Measurements from ENCODE around the gene CXCL1. TPM values are rescaled to one million over a fixed set of nuclear protein-coding genes. Genes with fewer than 3 reads are reported as not detected.

CXCL1 gene
- total and polyA plus RNA-seq, 7 donors, result 0.26 to 4.2 (median 1.6) TPM

- WGBS, 3 donors, result 72 to 76% (median 76%) methylated on average over 4 of the region's 4 CpGs
- Histone ChIP-seq H3K27me3 (ENCODE audit: insufficient read depth in 3 of 3, low read length in 2 of 3) (peaks cover 0 to 2% (median 0%) of the 10 kb centered on the region in 3 donors), H3K36me3 (ENCODE audit: insufficient read depth in 1 of 2, low read depth in 1 of 2) (no peaks in the 10 kb centered on the region), H3K4me1 (no peaks in the 10 kb centered on the region), H3K27ac (no peak overlapping the region), H3K4me3 (no peak overlapping the region), H3K9me3 (no peaks in the 10 kb centered on the region)
- DNase-seq, result no peak
- TF ChIP-seq CTCF (IDR thresholded peaks at IDR 0.05), result no peak
- ATAC-seq, result no peak
- intact Hi-C loops (cut with DNase I), result no loop called here
These were observed 16.5 kb downstream of the CXCL1 start for GRCh38 chr4:73885574-73886267.

- DNase-seq (no peak), ATAC-seq (no peak)
- Histone ChIP-seq H3K27me3 (ENCODE audit: insufficient read depth in 3 of 3, low read length in 2 of 3) (no peaks in the 10 kb centered on the region), H3K4me3 (no peak overlapping the region), H3K27ac (no peak overlapping the region), H3K4me1 (no peaks in the 10 kb centered on the region), H3K36me3 (ENCODE audit: insufficient read depth in 1 of 2, low read depth in 1 of 2) (no peaks in the 10 kb centered on the region), H3K9me3 (no peaks in the 10 kb centered on the region)
- TF ChIP-seq CTCF (IDR thresholded peaks at IDR 0.05), result no peak
- 68 to 84% (median 82%) methylated on average over 4 of the region's 4 CpGs for WGBS, 3 donors
- intact Hi-C loops (cut with DNase I), result no loop called here
These were observed 22.1 kb downstream of the CXCL1 start for GRCh38 chr4:73891326-73891725.

- no peaks in the 10 kb centered on the region for H3K9me3 ChIP-seq
- no peaks in the 10 kb centered on the region for H3K36me3 ChIP-seq (ENCODE audit: insufficient read depth in 1 of 2, low read depth in 1 of 2)
- no peak overlapping the region for H3K27ac ChIP-seq
- no peaks in the 10 kb centered on the region for H3K27me3 ChIP-seq (ENCODE audit: insufficient read depth in 3 of 3, low read length in 2 of 3)
- H3K4me3 ChIP-seq, result no peak overlapping the region
- ATAC-seq (no peak), DNase-seq (no peak)
- 94 to 100% (median 98%) methylated on average over 1 of the region's 1 CpG for WGBS, 3 donors
- no peak for TF ChIP-seq CTCF (IDR thresholded peaks at IDR 0.05)
- intact Hi-C loops (cut with DNase I), result no loop called here
- H3K4me1 ChIP-seq, result no peaks in the 10 kb centered on the region
These were observed 22.7 kb downstream of the CXCL1 start for GRCh38 chr4:73891739-73892405.

- Histone ChIP-seq H3K4me1 (no peaks in the 10 kb centered on the region), H3K36me3 (ENCODE audit: insufficient read depth in 1 of 2, low read depth in 1 of 2) (no peaks in the 10 kb centered on the region), H3K9me3 (no peaks in the 10 kb centered on the region), H3K27me3 (ENCODE audit: insufficient read depth in 3 of 3, low read length in 2 of 3) (no peaks in the 10 kb centered on the region), H3K27ac (no peak overlapping the region), H3K4me3 (no peak overlapping the region)
- DNase-seq, result no peak
- intact Hi-C loops (cut with DNase I), result no loop called here
- TF ChIP-seq CTCF (IDR thresholded peaks at IDR 0.05), result no peak
- WGBS, 3 donors, result 73 to 92% (median 76%) methylated on average over 3 of the region's 3 CpGs
- no peak for ATAC-seq
These were observed 23.8 kb downstream of the CXCL1 start for GRCh38 chr4:73892966-73893365.
